Measurements from ENCODE around the gene C1QA.

Gene C1QA

GRCh38 chr1:22611530-22611947 is 24.9 kb upstream of the C1QA start:
- no peaks in the 10 kb centered on the region for H3K36me3 ChIP-seq
- H3K27me3 ChIP-seq: peaks cover 47% of the 10 kb centered on the region
- no peak overlapping the region for H3K27ac ChIP-seq
- peaks cover 63% of the 10 kb centered on the region; the same call in 1 of the 2 replicates for H4K20me1 ChIP-seq
- H3K4me2 ChIP-seq: no peak overlapping the region
- no peak overlapping the region for H3K9ac ChIP-seq
- H3K4me3 ChIP-seq: no peak overlapping the region
- no peak for TF ChIP-seq Cebpa-rat (IDR thresholded peaks at IDR 0.05)
- H3K4me1 ChIP-seq: peaks cover 6% of the 10 kb centered on the region; the same call in 1 of the 2 replicates
- no peaks in the 10 kb centered on the region for H3K9me3 ChIP-seq

GRCh38 chr1:22612671-22613571 is 23.5 kb upstream of the C1QA start:
- Histone ChIP-seq H3K4me1 (peaks cover 18% of the 10 kb centered on the region), H3K27me3 (peaks cover 42% of the 10 kb centered on the region), H3K36me3 (no peaks in the 10 kb centered on the region), H3K27ac (no peak overlapping the region), H3K9ac (no peak overlapping the region), H3K4me3 (no peak overlapping the region), H3K4me2 (no peak overlapping the region), H4K20me1 (peaks cover 67% of the 10 kb centered on the region; the same call in 1 of the 2 replicates), H3K9me3 (no peaks in the 10 kb centered on the region)
- TF ChIP-seq Cebpa-rat (IDR thresholded peaks at IDR 0.05): no peak

- H3K4me2 ChIP-seq: no peak overlapping the region
- H3K9ac ChIP-seq: no peak overlapping the region
- peaks cover 73% of the 10 kb centered on the region; the same call in 1 of the 2 replicates for H4K20me1 ChIP-seq
- H3K9me3 ChIP-seq: no peaks in the 10 kb centered on the region
- no peak overlapping the region for H3K4me3 ChIP-seq
- peaks cover 36% of the 10 kb centered on the region for H3K27me3 ChIP-seq
- no peaks in the 10 kb centered on the region for H3K36me3 ChIP-seq
- H3K4me1 ChIP-seq: peaks cover 25% of the 10 kb centered on the region
- TF ChIP-seq Cebpa-rat (IDR thresholded peaks at IDR 0.05): no peak
- no peak overlapping the region for H3K27ac ChIP-seq
Measured at GRCh38 chr1:22613572-22613918, 22.9 kb upstream of the C1QA start.

- Histone ChIP-seq H4K20me1 (peaks cover 70% of the 10 kb centered on the region; the same call in 1 of the 2 replicates), H3K9ac (no peak overlapping the region), H3K4me2 (no peak overlapping the region), H3K36me3 (no peaks in the 10 kb centered on the region), H3K4me3 (no peak overlapping the region), H3K9me3 (no peaks in the 10 kb centered on the region), H3K4me1 (peaks cover 29% of the 10 kb centered on the region), H3K27me3 (peaks cover 32% of the 10 kb centered on the region), H3K27ac (no peak overlapping the region)
- no peak for TF ChIP-seq Cebpa-rat (IDR thresholded peaks at IDR 0.05)
Measured at GRCh38 chr1:22613951-22614350, 22.5 kb upstream of the C1QA start.

- no peaks in the 10 kb centered on the region for H3K9me3 ChIP-seq
- H4K20me1 ChIP-seq: peaks cover 54% of the 10 kb centered on the region; the same call in 1 of the 2 replicates
- H3K27me3 ChIP-seq: peaks cover 13% of the 10 kb centered on the region
- no peak overlapping the region for H3K4me3 ChIP-seq
- H3K4me1 ChIP-seq: peaks cover 44% of the 10 kb centered on the region
- no peaks in the 10 kb centered on the region for H3K36me3 ChIP-seq
- no peak overlapping the region for H3K4me2 ChIP-seq
- no peak overlapping the region for H3K9ac ChIP-seq
- no peak overlapping the region for H3K27ac ChIP-seq
- TF ChIP-seq Cebpa-rat (IDR thresholded peaks at IDR 0.05): no peak
Measured at GRCh38 chr1:22615886-22616285, 20.5 kb upstream of the C1QA start.

- peaks cover 10% of the 10 kb centered on the region; the same call in 1 of the 2 replicates for H3K27me3 ChIP-seq
- peak overlapping the region; percentile 47 for H3K4me2 ChIP-seq
- H4K20me1 ChIP-seq: peaks cover 47% of the 10 kb centered on the region; the same call in 1 of the 2 replicates
- H3K27ac ChIP-seq: no peak overlapping the region
- H3K9me3 ChIP-seq: no peaks in the 10 kb centered on the region
- peaks cover 44% of the 10 kb centered on the region for H3K4me1 ChIP-seq
- H3K36me3 ChIP-seq: no peaks in the 10 kb centered on the region
- H3K4me3 ChIP-seq: no peak overlapping the region
- no peak for TF ChIP-seq Cebpa-rat (IDR thresholded peaks at IDR 0.05)
- H3K9ac ChIP-seq: no peak overlapping the region
Measured at GRCh38 chr1:22616571-22616970, 19.9 kb upstream of the C1QA start.

GRCh38 chr1:22618056-22618455 is 18.4 kb upstream of the C1QA start:
- Histone ChIP-seq H3K27ac (no peak overlapping the region), H3K4me3 (no peak overlapping the region), H3K9me3 (no peaks in the 10 kb centered on the region), H3K36me3 (no peaks in the 10 kb centered on the region), H4K20me1 (peaks cover 32% of the 10 kb centered on the region; the same call in 1 of the 2 replicates), H3K27me3 (peaks cover 8% of the 10 kb centered on the region; the same call in 1 of the 2 replicates), H3K9ac (no peak overlapping the region), H3K4me1 (peaks cover 44% of the 10 kb centered on the region), H3K4me2 (peak overlapping the region; percentile 81)
- no peak for TF ChIP-seq Cebpa-rat (IDR thresholded peaks at IDR 0.05)

GRCh38 chr1:22619252-22619651 is 17.2 kb upstream of the C1QA start:
- Histone ChIP-seq H3K9ac (no peak overlapping the region), H3K27ac (no peak overlapping the region; the same call in 1 of the 2 replicates), H3K27me3 (no peaks in the 10 kb centered on the region), H3K9me3 (no peaks in the 10 kb centered on the region), H4K20me1 (peaks cover 20% of the 10 kb centered on the region; the same call in 1 of the 2 replicates), H3K4me1 (peaks cover 44% of the 10 kb centered on the region), H3K4me3 (no peak overlapping the region), H3K36me3 (no peaks in the 10 kb centered on the region), H3K4me2 (peak overlapping the region; percentile 81)
- TF ChIP-seq Cebpa-rat (IDR thresholded peaks at IDR 0.05): 0 out of 2 replicates have a peak, but pooled peaks have one; percentile 16

- Histone ChIP-seq H3K9me3 (no peaks in the 10 kb centered on the region), H3K27me3 (no peaks in the 10 kb centered on the region), H3K36me3 (no peaks in the 10 kb centered on the region), H3K4me3 (no peak overlapping the region), H3K27ac (no peak overlapping the region; the same call in 1 of the 2 replicates), H4K20me1 (peaks cover 17% of the 10 kb centered on the region; the same call in 1 of the 2 replicates), H3K9ac (no peak overlapping the region), H3K4me1 (peaks cover 44% of the 10 kb centered on the region), H3K4me2 (peak overlapping the region; percentile 81)
- TF ChIP-seq Cebpa-rat (IDR thresholded peaks at IDR 0.05): no peak
Measured at GRCh38 chr1:22619798-22620197, 16.6 kb upstream of the C1QA start.

- Histone ChIP-seq H3K9ac (no peak overlapping the region), H3K27ac (no peak overlapping the region), H3K4me3 (no peak overlapping the region), H3K36me3 (no peaks in the 10 kb centered on the region), H3K4me2 (no peak overlapping the region), H3K27me3 (no peaks in the 10 kb centered on the region), H3K9me3 (no peaks in the 10 kb centered on the region), H3K4me1 (peaks cover 36% of the 10 kb centered on the region), H4K20me1 (peaks cover 9% of the 10 kb centered on the region; the same call in 1 of the 2 replicates)
- no peak for TF ChIP-seq Cebpa-rat (IDR thresholded peaks at IDR 0.05)
Measured at GRCh38 chr1:22621761-22622160, 14.7 kb upstream of the C1QA start.
